Tibial nerve (tissue), 4 donors: ENCODE data around the gene STMND1. TPM values are rescaled to one million over a fixed set of nuclear protein-coding genes. Genes with fewer than 3 reads are reported as not detected.

Experiments
- DNase-seq, 2 donors: peaks; one replicate each; pipeline ENCODE4 v3.0.0-alpha.2; 2019; ENCODE audit warnings: low spot score in 2 of 2
- H3K27ac ChIP-seq, 4 donors: fragments of 200-600 bp; sonication (generic) in 3 of 4; one replicate each; pipeline ENCODE4 v1.5.1; 2017 to 2019; ENCODE audit warnings: mild to moderate bottlenecking in 1 of 4
- H3K27me3 ChIP-seq, 2 donors: fragments of 200-600 bp; sonication (generic) in 1 of 2; one replicate each; pipeline versions ENCODE4 v1.5.1 to v1.6.0; 2017 to 2019
- H3K36me3 ChIP-seq, 3 donors: fragments of 200-600 bp; sonication (generic); one replicate each; pipeline ENCODE4 v1.5.1; 2018 to 2019
- H3K4me1 ChIP-seq, 4 donors: fragments of 200-600 bp; sonication (generic) in 3 of 4; one replicate each; pipeline ENCODE4 v1.5.1; 2017 to 2019
- H3K4me3 ChIP-seq, 4 donors: fragments of 200-600 bp; sonication (generic) in 3 of 4; one replicate each; pipeline ENCODE4 v1.5.1; 2017 to 2019; ENCODE audit warnings: mild to moderate bottlenecking in 1 of 4, moderate library complexity in 1 of 4
- H3K9me3 ChIP-seq, 4 donors: fragments of 200-600 bp; sonication (generic) in 3 of 4; one replicate each; pipeline ENCODE4 v1.5.1; 2017 to 2019
- CTCF ChIP-seq, 5 experiments: fragments of 200-600 bp in 3 of 5; fragments of 450-650 bp in 2 of 5; sonication (generic) in 3 of 5; IDR thresholded peaks; one replicate each; pipeline ENCODE4 v1.5.1; 2016 to 2019; ENCODE audit warnings: antibody characterized with exemption in 5 of 5, mild to moderate bottlenecking in 3 of 5, moderate library complexity in 2 of 5
- EP300 ChIP-seq, 2 donors: sonication (generic); formaldehyde crosslinking; IDR thresholded peaks; one replicate each; pipeline ENCODE4 v1.6.1; 2017; ENCODE audit warnings: antibody characterized with exemption in 2 of 2, mild to moderate bottlenecking in 1 of 2
- POLR2A ChIP-seq, 2 donors: fragments of 450-650 bp; IDR thresholded peaks; one replicate each; pipeline ENCODE4 v1.6.1; 2017; ENCODE audit warnings: antibody characterized with exemption in 2 of 2, mild to moderate bottlenecking in 2 of 2, moderate library complexity in 2 of 2
- WGBS, 2 donors: methylation state at CpG; one replicate each; pipeline ENCODE4 v1.1.5; 2018; 5-methylcytosine and 5-hydroxymethylcytosine counted together
- total RNA-seq, 4 donors: library from RNA; depleted of rRNA; stranded (reverse); fragments of >200 nt; gene quantifications; one replicate each; pipeline ENCODE4 v1.1.0, GENCODE V29; 2016

STMND1 gene
- total RNA-seq, 4 donors from 2014 or later = not detected

- DNase-seq = no peak
- TF ChIP-seq EP300 (IDR thresholded peaks at IDR 0.05) = no peak
- no peak for TF ChIP-seq POLR2A (IDR thresholded peaks at IDR 0.05)
- TF ChIP-seq CTCF (IDR thresholded peaks at IDR 0.05) = no peak
- Histone ChIP-seq H3K27me3 (peaks cover 0 to 43% of the 10 kb centered on the region in 2 donors), H3K9me3 (no peaks in the 10 kb centered on the region), H3K4me1 (peaks cover 0 to 35% (median 0%) of the 10 kb centered on the region in 4 donors), H3K4me3 (no peak overlapping the region), H3K36me3 (no peaks in the 10 kb centered on the region), H3K27ac (no peak overlapping the region)
- 47 to 50% methylated on average over 5 of the region's 5 CpGs for WGBS, 2 donors
These were observed 2.3 kb upstream of the STMND1 start for GRCh38 chr6:17099401-17100059.

DNA sequence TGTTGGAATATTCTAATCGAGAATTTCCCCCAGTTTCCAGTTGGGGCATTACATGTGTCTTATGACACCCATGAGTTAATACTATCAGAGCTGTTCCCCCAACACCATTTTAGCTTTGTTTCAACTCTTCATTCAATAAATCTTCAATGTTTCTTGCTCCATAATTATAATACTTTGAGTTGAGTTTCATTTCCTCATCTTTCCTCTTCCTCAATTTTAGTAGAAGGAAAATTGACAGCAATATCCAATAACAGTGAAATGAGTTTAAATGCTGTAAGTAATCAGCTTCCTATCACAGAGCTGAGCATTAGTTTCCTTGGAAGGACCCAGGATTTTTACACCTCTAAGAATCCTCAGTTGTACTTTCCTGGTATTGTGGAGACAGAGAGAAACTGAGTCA lies 1.0 kb upstream of the STMND1 start:
- H3K27me3 ChIP-seq = peaks cover 0 to 54% of the 10 kb centered on the region in 2 donors
- H3K36me3 ChIP-seq = no peaks in the 10 kb centered on the region
- no peaks in the 10 kb centered on the region for H3K9me3 ChIP-seq
- 60 to 74% methylated on average over 1 of the region's 1 CpG for WGBS, 2 donors
- no peak for DNase-seq
- peaks cover 0 to 32% (median 0%) of the 10 kb centered on the region in 4 donors for H3K4me1 ChIP-seq
- no peak overlapping the region for H3K4me3 ChIP-seq
- TF ChIP-seq CTCF (IDR thresholded peaks at IDR 0.05) (no peak), POLR2A (IDR thresholded peaks at IDR 0.05) (no peak), EP300 (IDR thresholded peaks at IDR 0.05) (no peak)
- no peak overlapping the region for H3K27ac ChIP-seq

- Histone ChIP-seq H3K36me3 (no peaks in the 10 kb centered on the region), H3K4me1 (peaks cover 0 to 18% (median 0%) of the 10 kb centered on the region in 4 donors), H3K27me3 (peaks cover 0 to 57% of the 10 kb centered on the region in 2 donors), H3K9me3 (no peaks in the 10 kb centered on the region), H3K4me3 (peak overlapping the region in 2 of 4 donors; percentile 26 to 49), H3K27ac (no peak overlapping the region)
- 29 to 33% methylated on average over 23 of the region's 23 CpGs for WGBS, 2 donors
- no peak for DNase-seq
- no peak for TF ChIP-seq EP300 (IDR thresholded peaks at IDR 0.05)
- TF ChIP-seq CTCF (IDR thresholded peaks at IDR 0.05) = no peak
- no peak for TF ChIP-seq POLR2A (IDR thresholded peaks at IDR 0.05)
These were observed 514 bp downstream of the STMND1 start for GRCh38 chr6:17102258-17102870.

- Histone ChIP-seq H3K4me1 (peaks cover 0 to 18% (median 0%) of the 10 kb centered on the region in 4 donors), H3K27me3 (peaks cover 0 to 57% of the 10 kb centered on the region in 2 donors), H3K27ac (no peak overlapping the region), H3K36me3 (no peaks in the 10 kb centered on the region), H3K4me3 (no peak overlapping the region), H3K9me3 (no peaks in the 10 kb centered on the region)
- TF ChIP-seq POLR2A (IDR thresholded peaks at IDR 0.05) (no peak), EP300 (IDR thresholded peaks at IDR 0.05) (no peak), CTCF (IDR thresholded peaks at IDR 0.05) (no peak)
- no peak for DNase-seq
- 82 to 89% methylated on average over 8 of the region's 8 CpGs for WGBS, 2 donors
These were observed 1.9 kb downstream of the STMND1 start for GRCh38 chr6:17103715-17104114.

GRCh38 chr6:17107863-17108262 lies 6.0 kb downstream of the STMND1 start:
- TF ChIP-seq EP300 (IDR thresholded peaks at IDR 0.05) (no peak), CTCF (IDR thresholded peaks at IDR 0.05) (no peak), POLR2A (IDR thresholded peaks at IDR 0.05) (no peak)

More at GRCh38 chr6:17107863-17108262, 6.0 kb downstream of the STMND1 start:
- H3K27me3 ChIP-seq = peaks cover 0 to 30% of the 10 kb centered on the region in 2 donors
- H3K4me3 ChIP-seq = no peak overlapping the region
- no peak for DNase-seq
- H3K9me3 ChIP-seq = no peaks in the 10 kb centered on the region
- no peaks in the 10 kb centered on the region for H3K36me3 ChIP-seq
- H3K27ac ChIP-seq = no peak overlapping the region
- no peaks in the 10 kb centered on the region for H3K4me1 ChIP-seq
